Uterus (tissue), 2 donors: ENCODE data around the gene LNP1.

ENCODE experiments used
- POLR2A ChIP-seq, 2 donors: fragments of 450-650 bp; IDR thresholded peaks; one replicate each; pipeline ENCODE4 v1.6.1; 2016; ENCODE audit warnings: antibody characterized with exemption in 2 of 2, mild to moderate bottlenecking in 1 of 2, moderate library complexity in 1 of 2
- TF ChIP-seq, protein P1 (sequence below), 4 experiments: fragments of 200-600 bp in 2 of 4; fragments of 450-650 bp in 2 of 4; sonication (generic) in 2 of 4; IDR thresholded peaks; one replicate each; pipeline ENCODE4 v1.5.1; 2016 to 2019; ENCODE audit warnings: antibody characterized with exemption in 4 of 4, mild to moderate bottlenecking in 2 of 4, moderate library complexity in 1 of 4

DNA sequence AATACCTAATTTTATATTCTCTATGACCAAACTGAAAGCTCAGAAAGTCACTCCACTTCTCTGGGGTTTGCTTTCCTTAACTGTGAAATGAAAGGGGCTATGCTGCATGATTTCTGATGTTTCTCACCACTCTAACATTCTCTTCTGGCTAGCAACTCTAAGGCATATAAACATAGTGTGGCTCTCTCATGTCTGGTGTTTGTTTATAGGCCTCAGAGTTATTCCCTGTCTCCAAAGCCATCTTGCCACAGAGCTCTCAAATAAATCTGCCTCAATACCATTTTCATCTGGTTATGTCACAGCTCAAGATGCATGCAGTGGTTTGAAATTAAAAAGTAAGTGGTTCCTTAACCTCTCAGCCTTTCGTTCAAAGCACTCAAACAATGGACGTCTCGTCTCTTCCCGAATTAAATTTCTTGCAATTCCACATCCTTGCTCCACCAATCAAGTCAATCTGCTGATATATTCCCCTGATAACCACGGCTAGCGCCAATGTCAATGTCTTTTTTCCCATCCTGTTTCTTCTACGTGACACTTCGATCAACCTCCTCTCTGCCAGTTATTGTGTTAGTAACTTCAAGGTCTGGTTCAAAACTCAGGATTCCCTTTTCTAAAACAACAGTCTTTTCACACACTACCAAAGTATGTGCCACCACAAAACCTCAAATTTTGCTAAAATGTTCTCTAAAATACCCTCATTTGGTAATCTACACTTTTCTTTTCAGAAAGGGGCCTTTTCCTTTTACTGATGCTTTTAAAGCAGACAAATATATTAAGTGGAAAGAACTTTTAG, 16.4 kb upstream of the LNP1 start:
- TF ChIP-seq POLR2A (IDR thresholded peaks at IDR 0.05), result no peak
- TF ChIP-seq, protein P1, sequence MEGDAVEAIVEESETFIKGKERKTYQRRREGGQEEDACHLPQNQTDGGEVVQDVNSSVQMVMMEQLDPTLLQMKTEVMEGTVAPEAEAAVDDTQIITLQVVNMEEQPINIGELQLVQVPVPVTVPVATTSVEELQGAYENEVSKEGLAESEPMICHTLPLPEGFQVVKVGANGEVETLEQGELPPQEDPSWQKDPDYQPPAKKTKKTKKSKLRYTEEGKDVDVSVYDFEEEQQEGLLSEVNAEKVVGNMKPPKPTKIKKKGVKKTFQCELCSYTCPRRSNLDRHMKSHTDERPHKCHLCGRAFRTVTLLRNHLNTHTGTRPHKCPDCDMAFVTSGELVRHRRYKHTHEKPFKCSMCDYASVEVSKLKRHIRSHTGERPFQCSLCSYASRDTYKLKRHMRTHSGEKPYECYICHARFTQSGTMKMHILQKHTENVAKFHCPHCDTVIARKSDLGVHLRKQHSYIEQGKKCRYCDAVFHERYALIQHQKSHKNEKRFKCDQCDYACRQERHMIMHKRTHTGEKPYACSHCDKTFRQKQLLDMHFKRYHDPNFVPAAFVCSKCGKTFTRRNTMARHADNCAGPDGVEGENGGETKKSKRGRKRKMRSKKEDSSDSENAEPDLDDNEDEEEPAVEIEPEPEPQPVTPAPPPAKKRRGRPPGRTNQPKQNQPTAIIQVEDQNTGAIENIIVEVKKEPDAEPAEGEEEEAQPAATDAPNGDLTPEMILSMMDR (IDR thresholded peaks at IDR 0.05), result no peak
